Large intestine (tissue), 12 donors: Measurements from ENCODE around the gene MRPL41. TPM values are rescaled to one million over a fixed set of nuclear protein-coding genes. Genes with fewer than 3 reads are reported as not detected.
"Not testable (repeated sequence)": the region's sequence is repeated elsewhere in the genome, so short reads cannot be mapped to it uniquely, and the experiment has no call there.

Source experiments
- DNase-seq, 2 donors: peaks; one replicate each; pipeline versions ENCODE4 v3.0.0 to v3.0.0-alpha.2; 2013
- H3K27ac ChIP-seq: one replicate; pipeline ENCODE4 v1.5.1; 2013; ENCODE audit warnings: low read length
- H3K27me3 ChIP-seq: 2 replicates; pipeline ENCODE4 v1.6.1; 2013; ENCODE audit warnings: low read length; ENCODE audit not compliant: control insufficient read depth, insufficient read depth
- H3K36me3 ChIP-seq: 2 replicates; pipeline ENCODE4 v1.6.1; 2013; ENCODE audit warnings: low read length; ENCODE audit not compliant: control insufficient read depth, insufficient read depth
- H3K4me1 ChIP-seq: one replicate; pipeline ENCODE4 v1.6.1; 2013; ENCODE audit warnings: low read length; ENCODE audit not compliant: control insufficient read depth, insufficient read depth
- H3K4me3 ChIP-seq: one replicate; pipeline ENCODE4 v1.5.1; 2013; ENCODE audit warnings: low read length
- H3K9me3 ChIP-seq: one replicate; pipeline ENCODE4 v1.6.1; 2013; ENCODE audit warnings: mild to moderate bottlenecking, low read depth, low read length, moderate library complexity; ENCODE audit not compliant: control insufficient read depth
- WGBS: methylation state at CpG from one replicate; pipeline ENCODE4 v1.1.5; 2013; ENCODE audit warnings: low lambda C conversion rate; ENCODE audit not compliant: insufficient coverage; 5-methylcytosine and 5-hydroxymethylcytosine counted together
- long read RNA-seq, 11 donors: transcript quantifications; one replicate each; lab custom pipeline, GENCODE V29; 2026
- polyA plus RNA-seq: library from polyadenylated mRNA; unstranded; fragments of 120-200 nt; gene quantifications from one replicate; pipeline ENCODE4 v1.2.1, GENCODE V29; 2013

The MRPL41 gene
- polyA plus RNA-seq = 30.5 TPM
- long read RNA-seq, donor 1, transcript MRPL41-201 (2 exons, 1,262 nt) = major isoform, 29 of 29 reads
- long read RNA-seq, donor 1, partial matches to known transcripts = 0 of 29 reads
- long read RNA-seq, donor 1, other reads (novel, unspliced or antisense) = 0 of 29 reads
- long read RNA-seq, donor 2, transcript MRPL41-201 (2 exons, 1,262 nt) = major isoform, 50 of 50 reads
- long read RNA-seq, donor 2, partial matches to known transcripts = 0 of 50 reads
- long read RNA-seq, donor 2, other reads (novel, unspliced or antisense) = 0 of 50 reads
- long read RNA-seq, donor 3 = 0 reads
- long read RNA-seq, donor 4, partial matches to known transcripts = 0 of 2 reads
- long read RNA-seq, donor 4, other reads (novel, unspliced or antisense) = 0 of 2 reads
- long read RNA-seq, donor 5, transcript MRPL41-201 (2 exons, 1,262 nt) = major isoform, 28 of 28 reads
- long read RNA-seq, donor 5, partial matches to known transcripts = 0 of 28 reads
- long read RNA-seq, donor 5, other reads (novel, unspliced or antisense) = 0 of 28 reads
- long read RNA-seq, donor 6, transcript MRPL41-201 (2 exons, 1,262 nt) = major isoform, 44 of 57 reads
- long read RNA-seq, donor 6, partial matches to known transcripts = 8 of 57 reads
- long read RNA-seq, donor 6, other reads (novel, unspliced or antisense) = 5 of 57 reads
- long read RNA-seq, donor 7, transcript MRPL41-201 (2 exons, 1,262 nt) = major isoform, 27 of 27 reads
- long read RNA-seq, donor 7, partial matches to known transcripts = 0 of 27 reads
- long read RNA-seq, donor 7, other reads (novel, unspliced or antisense) = 0 of 27 reads
- long read RNA-seq, donor 8, transcript MRPL41-201 (2 exons, 1,262 nt) = major isoform, 43 of 43 reads
- long read RNA-seq, donor 8, partial matches to known transcripts = 0 of 43 reads
- long read RNA-seq, donor 8, other reads (novel, unspliced or antisense) = 0 of 43 reads
- long read RNA-seq, donor 9, transcript MRPL41-201 (2 exons, 1,262 nt) = major isoform, 24 of 24 reads
- long read RNA-seq, donor 9, partial matches to known transcripts = 0 of 24 reads
- long read RNA-seq, donor 9, other reads (novel, unspliced or antisense) = 0 of 24 reads
- long read RNA-seq, donor 10, transcript MRPL41-201 (2 exons, 1,262 nt) = major isoform, 44 of 44 reads
- long read RNA-seq, donor 10, partial matches to known transcripts = 0 of 44 reads
- long read RNA-seq, donor 10, other reads (novel, unspliced or antisense) = 0 of 44 reads
- long read RNA-seq, donor 11, transcript MRPL41-201 (2 exons, 1,262 nt) = major isoform, 38 of 38 reads
- long read RNA-seq, donor 11, partial matches to known transcripts = 0 of 38 reads
- long read RNA-seq, donor 11, other reads (novel, unspliced or antisense) = 0 of 38 reads

- Histone ChIP-seq H3K9me3 (peaks cover 3% of the 10 kb centered on the region), H3K4me1 (peaks cover 18% of the 10 kb centered on the region), H3K27ac (peak within 1 kb of the TSS; percentile 53), H3K36me3 (peaks cover 17% of the 10 kb centered on the region), H3K4me3 (peak within 1 kb of the TSS; percentile 72), H3K27me3 (no peaks in the 10 kb centered on the region)
- WGBS = no CpG with 5 or more reads among the region's 106 CpGs
- peak; percentile 90 to 91 for DNase-seq
These were observed at the start of gene MRPL41 for GRCh38 chr9:137551264-137552021. Gene MRPL41, plus strand, starts transcription at chr9:137551879. Its CDS starts 203 bp downstream, at chr9:137552082.

- H3K27me3 ChIP-seq = no peaks in the 10 kb centered on the region
- no peak overlapping the region for H3K27ac ChIP-seq
- peaks cover 21% of the 10 kb centered on the region for H3K9me3 ChIP-seq
- H3K4me3 ChIP-seq = no peak overlapping the region
- WGBS = 100% methylated on average over 2 of the region's 36 CpGs
- no peaks in the 10 kb centered on the region for H3K4me1 ChIP-seq
- no peak for DNase-seq
- H3K36me3 ChIP-seq = no peaks in the 10 kb centered on the region
These were observed 49.4 kb upstream of the MRPL41 start for GRCh38 chr9:137502008-137502911.

- WGBS = 87% methylated on average over 3 of the region's 7 CpGs
- H3K9me3 ChIP-seq = peaks cover 21% of the 10 kb centered on the region
These were observed 47.3 kb upstream of the MRPL41 start for GRCh38 chr9:137504432-137504777.

GRCh38 chr9:137505421-137506140, 46.1 kb upstream of the MRPL41 start:
- no peak for DNase-seq
- Histone ChIP-seq H3K4me3 (no peak overlapping the region), H3K9me3 (peaks cover 20% of the 10 kb centered on the region), H3K27ac (no peak overlapping the region), H3K27me3 (no peaks in the 10 kb centered on the region), H3K36me3 (no peaks in the 10 kb centered on the region), H3K4me1 (no peaks in the 10 kb centered on the region)
- no CpG with 5 or more reads among the region's 28 CpGs for whole genome bisulfite sequencing

More at GRCh38 chr9:137504432-137504777, 47.3 kb upstream of the MRPL41 start:
- Histone ChIP-seq H3K4me3 (no peak overlapping the region), H3K27ac (no peak overlapping the region), H3K36me3 (no peaks in the 10 kb centered on the region), H3K4me1 (no peaks in the 10 kb centered on the region), H3K27me3 (no peaks in the 10 kb centered on the region)
- DNase-seq = no peak

GRCh38 chr9:137506274-137506673, 45.4 kb upstream of the MRPL41 start:
- DNase-seq = no peak
- Histone ChIP-seq H3K4me1 (no peaks in the 10 kb centered on the region), H3K27ac (no peak overlapping the region), H3K4me3 (no peak overlapping the region), H3K36me3 (no peaks in the 10 kb centered on the region), H3K27me3 (no peaks in the 10 kb centered on the region), H3K9me3 (peaks cover 13% of the 10 kb centered on the region)
- WGBS = no CpG with 5 or more reads among the region's 15 CpGs

- no peak for DNase-seq
- peaks cover 12% of the 10 kb centered on the region for H3K9me3 ChIP-seq
- no peak overlapping the region for H3K27ac ChIP-seq
- WGBS = no CpG with 5 or more reads among the region's 26 CpGs
- no peak overlapping the region for H3K4me3 ChIP-seq
- H3K4me1 ChIP-seq = peaks cover under 1% of the 10 kb centered on the region
- H3K36me3 ChIP-seq = no peaks in the 10 kb centered on the region
- no peaks in the 10 kb centered on the region for H3K27me3 ChIP-seq
These were observed 44.9 kb upstream of the MRPL41 start for GRCh38 chr9:137506702-137507171.

- Histone ChIP-seq H3K4me1 (peaks cover 4% of the 10 kb centered on the region), H3K4me3 (no peak overlapping the region), H3K27ac (no peak overlapping the region), H3K9me3 (peaks cover 7% of the 10 kb centered on the region), H3K27me3 (no peaks in the 10 kb centered on the region), H3K36me3 (no peaks in the 10 kb centered on the region)
- 97% methylated on average over 5 of the region's 14 CpGs for WGBS
- no peak for DNase-seq
These were observed 42.5 kb upstream of the MRPL41 start for GRCh38 chr9:137509198-137509597.

- not testable (repeated sequence) for H3K4me3 ChIP-seq, DNase-seq, H3K36me3 ChIP-seq, H3K4me1 ChIP-seq, H3K27ac ChIP-seq, H3K27me3 ChIP-seq, H3K9me3 ChIP-seq
- WGBS = no CpG with 5 or more reads among the region's 22 CpGs
These were observed 40.6 kb upstream of the MRPL41 start for GRCh38 chr9:137511126-137511525.
